GM18511 (cell line): ENCODE data around the gene NHERF2.

ENCODE experiments used
- ATAC-seq: cut with Tn5 transposase; IDR thresholded peaks from one replicate; pipeline ENCODE4 v1.9.1; 2021; ENCODE audit warnings: mild to moderate bottlenecking, moderate library complexity; ENCODE audit not compliant: unreplicated experiment

Gene NHERF2

GRCh38 chr16:2026461-2027023 lies at the start of gene NHERF2:
Gene NHERF2, plus strand, starts transcription at chr16:2026902. Its CDS starts 104 bp downstream, at chr16:2027006.
- ATAC-seq, result no peak

DNA sequence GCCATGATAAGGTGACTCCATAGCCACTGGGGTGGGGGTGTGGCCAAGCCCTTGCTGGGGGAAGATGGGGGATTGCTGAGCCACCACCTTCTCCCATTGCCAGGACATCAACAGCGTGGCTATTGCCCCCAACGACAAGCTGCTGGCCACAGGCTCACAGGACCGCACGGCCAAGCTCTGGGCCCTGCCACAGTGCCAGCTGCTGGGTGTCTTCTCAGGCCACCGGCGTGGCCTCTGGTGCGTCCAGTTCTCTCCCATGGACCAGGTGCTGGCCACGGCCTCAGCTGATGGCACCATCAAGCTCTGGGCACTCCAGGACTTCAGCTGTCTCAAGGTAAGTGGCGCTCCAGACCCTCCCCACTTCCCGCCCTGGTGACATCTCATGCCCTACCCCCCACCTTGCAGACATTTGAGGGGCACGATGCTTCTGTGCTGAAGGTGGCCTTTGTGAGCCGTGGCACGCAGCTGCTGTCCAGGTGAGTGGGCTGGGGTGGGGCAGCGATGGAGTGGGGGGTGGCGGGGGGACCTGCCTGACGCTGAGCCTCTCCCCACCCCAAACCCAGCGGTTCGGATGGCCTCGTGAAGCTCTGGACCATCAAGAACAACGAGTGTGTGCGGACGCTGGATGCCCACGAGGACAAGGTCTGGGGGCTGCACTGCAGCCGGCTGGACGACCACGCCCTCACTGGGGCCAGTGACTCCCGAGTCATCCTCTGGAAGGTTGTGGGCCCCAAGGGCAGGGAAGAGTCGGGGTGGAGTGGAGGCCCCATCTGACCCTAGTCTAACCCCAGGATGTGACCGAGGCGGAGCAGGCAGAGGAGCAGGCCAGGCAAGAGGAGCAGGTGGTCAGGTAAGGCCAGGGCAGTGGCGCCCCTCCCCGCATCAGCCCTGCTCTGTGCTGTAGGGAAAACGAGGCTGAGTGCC lies 49.5 kb upstream of the NHERF2 start:
- ATAC-seq, result no peak

DNA sequence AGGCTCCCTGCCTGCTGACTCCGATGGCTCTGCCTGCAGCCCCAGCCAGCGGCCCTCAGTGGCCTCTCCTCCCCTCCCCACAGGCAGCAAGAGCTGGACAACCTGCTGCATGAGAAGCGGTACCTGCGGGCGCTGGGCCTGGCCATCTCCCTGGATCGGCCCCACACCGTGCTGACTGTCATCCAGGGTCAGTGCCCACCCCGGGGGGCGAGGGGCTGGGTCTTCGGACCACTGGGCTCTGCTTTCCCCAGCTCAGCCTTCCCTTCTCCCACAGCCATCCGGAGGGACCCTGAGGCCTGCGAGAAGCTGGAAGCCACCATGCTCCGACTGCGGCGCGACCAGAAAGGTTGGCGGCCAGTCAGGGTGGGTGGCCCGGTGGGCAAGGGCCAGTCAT lies 48.8 kb upstream of the NHERF2 start:
- no peak for ATAC-seq

DNA sequence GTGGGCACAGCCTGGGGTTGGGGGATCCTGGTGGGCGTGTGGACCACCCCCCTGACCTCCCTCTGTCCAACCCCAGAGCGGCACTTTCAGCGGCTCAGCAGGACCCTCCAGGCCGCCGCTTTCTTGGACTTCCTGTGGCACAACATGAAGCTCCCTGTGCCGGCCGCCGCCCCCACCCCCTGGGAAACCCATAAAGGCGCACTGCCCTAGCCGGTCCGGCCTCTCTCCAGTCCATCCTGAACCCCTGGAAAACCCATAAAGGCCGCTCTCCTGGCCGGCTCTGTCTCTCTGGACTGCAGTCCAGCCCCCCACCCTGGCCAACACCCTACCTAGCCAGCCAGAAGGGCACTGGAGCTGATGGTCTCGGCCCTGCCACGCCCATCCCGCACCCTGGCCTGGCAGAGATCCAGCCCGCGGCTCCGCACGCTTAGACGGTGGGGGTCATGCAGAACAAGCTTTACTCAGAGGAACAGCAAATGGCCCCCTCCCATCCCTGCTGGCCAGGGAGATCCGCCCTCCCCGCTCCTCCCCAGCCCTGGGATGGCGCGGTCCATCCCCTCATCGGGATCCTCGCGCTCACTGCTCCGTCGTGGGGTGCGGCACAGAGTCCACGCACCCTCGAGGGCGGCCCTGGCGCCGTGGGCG lies 48.1 kb upstream of the NHERF2 start:
- ATAC-seq, result no peak

DNA sequence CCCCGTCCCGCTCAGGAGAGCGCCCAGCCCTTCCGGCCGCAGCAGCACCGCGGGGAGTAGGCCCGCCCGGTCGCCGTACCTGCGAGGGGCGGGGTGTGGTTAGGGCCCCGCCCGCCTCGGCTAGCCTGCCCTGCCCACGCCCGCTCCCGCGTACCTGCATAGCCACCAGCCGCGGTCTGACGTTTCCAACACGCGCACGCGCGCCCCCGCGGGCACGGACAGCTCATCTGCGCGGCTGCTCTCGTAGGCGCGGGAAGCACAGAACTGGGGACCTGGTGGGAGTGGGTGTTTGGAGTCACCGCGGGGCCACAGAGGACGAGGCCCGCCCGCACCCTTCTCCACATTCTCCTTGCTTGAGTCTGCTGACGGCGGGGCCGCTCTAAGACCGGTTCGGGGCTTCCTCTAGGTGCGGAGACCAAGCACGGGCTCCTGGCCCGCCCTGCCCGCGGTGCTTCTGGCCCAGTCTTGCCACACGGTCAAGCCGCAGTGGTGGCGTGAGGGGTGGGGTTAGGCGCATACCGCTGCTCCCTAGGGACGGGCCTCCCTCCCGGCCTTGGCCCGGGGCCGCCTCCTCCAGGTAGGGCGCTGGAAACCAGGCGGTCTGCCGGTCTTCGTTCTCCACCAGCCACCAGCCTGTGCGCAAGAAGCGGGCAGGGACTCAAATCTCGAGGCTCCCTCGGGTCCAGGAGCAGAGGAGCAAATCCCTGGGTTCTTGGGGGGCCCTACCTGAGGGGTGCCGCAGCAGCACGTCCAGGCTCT lies 47.3 kb upstream of the NHERF2 start:
- ATAC-seq, result no peak

DNA sequence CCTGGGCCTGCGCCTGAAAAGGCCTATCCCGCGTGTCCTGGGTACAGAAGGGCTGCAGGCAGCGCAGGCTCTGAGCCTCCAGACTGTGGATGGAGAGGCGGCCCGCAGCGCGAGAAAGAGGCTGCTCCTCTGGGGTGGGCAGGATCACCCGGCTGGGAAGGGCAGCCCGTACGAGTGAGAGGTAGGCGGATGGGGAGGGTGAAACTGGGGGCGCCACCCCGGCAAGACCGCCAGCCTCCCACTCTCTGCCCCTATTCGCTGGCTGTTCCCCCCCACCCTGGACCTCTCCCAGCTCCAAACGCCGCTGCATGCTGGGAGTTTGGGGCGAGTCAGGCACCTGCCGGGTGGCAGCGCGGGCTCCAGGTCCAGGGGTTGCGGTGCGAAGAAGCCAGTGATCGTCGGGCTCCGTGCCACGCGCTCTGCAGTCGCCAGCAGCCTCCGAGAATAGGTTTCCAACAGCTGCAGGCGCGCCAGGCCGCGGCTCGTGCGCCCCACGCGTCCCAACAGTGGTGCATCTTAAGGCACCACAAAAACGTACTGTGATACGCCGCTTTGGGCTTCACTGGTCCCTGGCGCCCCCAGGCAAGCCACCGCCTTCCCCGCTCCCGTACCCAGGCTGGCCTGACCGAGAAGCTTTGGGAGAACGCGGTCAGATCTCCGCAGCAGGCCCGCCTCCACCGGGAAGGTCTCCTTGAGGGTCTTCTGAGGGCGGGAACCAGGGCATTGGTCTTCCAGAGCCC lies 46.5 kb upstream of the NHERF2 start:
- ATAC-seq, result no peak

DNA sequence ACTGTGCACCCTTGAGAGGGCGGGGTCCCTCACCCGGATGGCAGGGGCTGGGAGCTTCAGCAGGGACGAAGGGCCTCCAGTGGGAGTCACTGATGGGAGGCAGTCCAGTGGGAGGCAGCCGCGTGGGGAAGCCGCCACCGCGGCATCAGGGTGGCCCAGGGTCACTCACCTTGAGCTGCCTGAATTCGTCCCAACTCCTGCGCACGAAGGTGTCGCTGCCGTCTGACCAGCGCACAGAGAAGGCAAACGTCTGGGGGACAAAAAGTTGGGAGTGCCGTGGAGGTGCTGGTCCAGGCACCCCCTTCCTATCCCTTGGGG lies 46.0 kb upstream of the NHERF2 start:
- no peak for ATAC-seq

DNA sequence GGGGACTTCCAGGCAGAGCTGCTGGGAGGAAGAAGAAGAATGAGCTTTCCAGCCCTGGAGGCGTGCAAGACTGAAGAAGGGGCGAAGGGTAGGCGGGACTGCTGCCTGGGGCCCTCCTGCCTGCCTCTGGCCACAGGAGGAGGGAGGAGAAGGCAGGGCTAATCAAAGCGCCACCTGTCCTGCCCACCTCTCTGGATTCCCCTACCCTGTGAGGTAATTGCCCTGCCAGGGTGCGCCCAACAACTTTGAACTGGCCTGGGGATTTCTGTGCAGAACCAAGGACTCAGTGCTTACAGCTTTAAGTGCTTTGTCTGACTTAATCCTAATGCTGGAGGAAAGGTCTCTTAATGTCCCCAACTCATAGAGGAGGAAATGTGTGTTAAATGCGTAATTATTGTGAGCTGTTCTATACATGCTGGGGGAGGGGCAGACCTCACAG lies 45.3 kb upstream of the NHERF2 start, which contains the start of gene NOXO1:
Gene NOXO1, minus strand, starts transcription at position 72 of the 439 bp plus-strand sequence. CDS start 290 bp downstream, outside the sequence.
- no peak for ATAC-seq

GRCh38 chr16:1982013-1982433 lies 44.7 kb upstream of the NHERF2 start:
- ATAC-seq, result no peak

- ATAC-seq, result no peak
Observed at GRCh38 chr16:1982991-1983543, 43.6 kb upstream of the NHERF2 start.

- ATAC-seq, result peak; percentile 80
Observed at GRCh38 chr16:1983544-1984346, 43.0 kb upstream of the NHERF2 start, which contains the start of gene GFER. Gene GFER, plus strand, starts transcription at chr16:1984193. Its CDS starts 26 bp downstream, at chr16:1984219.

DNA sequence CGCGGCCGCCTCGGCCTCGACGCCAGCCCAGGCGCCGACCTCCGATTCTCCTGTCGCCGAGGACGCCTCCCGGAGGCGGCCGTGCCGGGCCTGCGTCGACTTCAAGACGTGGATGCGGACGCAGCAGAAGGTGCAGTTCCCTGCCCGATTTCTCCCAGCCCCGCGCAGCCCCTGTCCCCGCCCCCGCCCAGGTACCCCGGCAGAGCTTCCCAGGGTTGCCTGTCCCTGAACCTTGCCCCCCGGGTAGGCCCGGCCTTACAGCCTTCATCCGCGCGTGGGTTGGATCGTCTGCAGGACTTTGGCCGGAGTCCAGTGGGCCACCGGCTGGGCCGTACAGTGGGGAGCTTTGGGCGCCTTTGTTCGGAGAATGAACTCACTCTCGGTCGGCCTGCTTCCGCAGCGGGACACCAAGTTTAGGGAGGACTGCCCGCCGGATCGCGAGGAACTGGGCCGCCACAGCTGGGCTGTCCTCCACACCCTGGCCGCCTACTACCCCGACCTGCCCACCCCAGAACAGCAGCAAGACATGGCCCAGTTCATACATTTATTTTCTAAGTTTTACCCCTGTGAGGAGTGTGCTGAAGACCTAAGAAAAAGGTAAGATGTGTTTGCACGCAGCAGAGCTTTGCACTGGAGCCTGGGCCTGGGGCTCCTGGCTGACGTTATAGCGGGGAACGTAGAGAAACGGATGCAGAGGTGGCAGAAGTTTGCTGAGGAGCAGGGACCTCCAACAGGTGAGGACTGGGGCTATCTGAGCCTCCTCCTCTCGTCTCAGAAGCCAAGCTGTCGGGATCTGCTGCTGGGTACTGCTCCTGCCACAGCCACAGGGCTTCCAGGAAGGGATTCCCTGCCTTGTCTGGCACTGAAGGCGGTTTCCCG lies 42.1 kb upstream of the NHERF2 start:
- ATAC-seq, result peak; percentile 9

DNA sequence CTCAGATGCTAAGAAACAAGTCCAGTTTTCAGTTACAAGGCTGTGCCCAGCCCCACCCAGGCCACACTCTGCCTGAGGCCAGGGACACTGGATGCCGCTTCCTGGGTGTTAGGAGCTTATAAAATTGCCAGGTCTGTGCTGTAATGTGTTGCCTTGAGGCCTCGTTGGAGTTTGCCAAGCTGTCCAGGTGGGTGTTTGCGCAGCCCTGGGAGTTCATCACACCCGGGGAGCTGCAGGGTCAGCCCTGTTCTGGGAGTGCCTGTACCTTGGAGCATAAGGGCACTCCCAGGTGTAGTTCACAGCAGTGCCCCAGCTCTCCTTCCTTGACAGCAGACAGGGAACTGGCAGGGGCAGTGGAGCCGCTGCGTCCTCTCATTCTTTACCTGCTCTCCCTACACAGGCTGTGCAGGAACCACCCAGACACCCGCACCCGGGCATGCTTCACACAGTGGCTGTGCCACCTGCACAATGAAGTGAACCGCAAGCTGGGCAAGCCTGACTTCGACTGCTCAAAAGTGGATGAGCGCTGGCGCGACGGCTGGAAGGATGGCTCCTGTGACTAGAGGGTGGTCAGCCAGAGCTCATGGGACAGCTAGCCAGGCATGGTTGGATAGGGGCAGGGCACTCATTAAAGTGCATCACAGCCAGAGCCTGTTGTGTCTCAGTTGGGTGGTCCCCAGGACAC lies 41.1 kb upstream of the NHERF2 start:
- ATAC-seq, result no peak

- ATAC-seq, result no peak
Observed at GRCh38 chr16:1987198-1987597, 39.5 kb upstream of the NHERF2 start.

GRCh38 chr16:1989209-1990100 lies 37.2 kb upstream of the NHERF2 start, which contains the start of gene SYNGR3:
Gene SYNGR3, plus strand, starts transcription at chr16:1989970. Its CDS starts 133 bp downstream, at chr16:1990103.
- ATAC-seq, result no peak

- ATAC-seq, result no peak
Observed at GRCh38 chr16:1990101-1990350, 36.7 kb upstream of the NHERF2 start.
